GM12878 (cell line): ENCODE data around the gene MAPRE3. TPM values are rescaled to one million over a fixed set of nuclear protein-coding genes. Genes with fewer than 3 reads are reported as not detected.

ENCODE experiments used
- ATAC-seq: fragments of 200-7000 bp; cut with Tn5 transposase; 3 replicates; pipeline ENCODE4 v1.9.1; 2020; ENCODE audit warnings: mild to moderate bottlenecking, moderate library complexity
- BruUV-seq: library from RNA; stranded (reverse); fragments of 400-500 nt; replicated peaks from 2 replicates; lab custom pipeline; 2021; lab: Mats Ljungman, UMichigan
- CTCF ChIA-PET: fragments of 300-600 bp; sonication (Branson Sonifier 250); formaldehyde crosslinking; extraction: SDS; loops from one replicate; lab custom pipeline; 2021; ENCODE audit warnings: inconsistent platforms; lab: Yijun Ruan, JAX
- POLR2A ChIA-PET: fragments of 350-600 bp; formaldehyde crosslinking; extraction: SDS; loops from one replicate; lab custom pipeline; 2021; ENCODE audit warnings: inconsistent platforms; lab: Charles Lee
- RAD21 ChIA-PET: fragments of 300-600 bp; sonication (Branson Sonifier 250); formaldehyde crosslinking; loops from one replicate; lab custom pipeline; 2023; ENCODE audit warnings: antibody characterized with exemption; ENCODE audit not compliant: unreplicated experiment; lab: Charles Lee
- SMC1A ChIA-PET: fragments of 300-600 bp; sonication (Branson Sonifier 250); formaldehyde crosslinking; loops from one replicate; lab custom pipeline; 2023; ENCODE audit not compliant: unreplicated experiment, uncharacterized antibody; lab: Charles Lee
- DNase-seq: peaks from one replicate; pipeline ENCODE4 v3.0.0-alpha.2; 2011; ENCODE audit warnings: low read depth, low spot score
- FAIRE-seq: peaks from 3 replicates; lab custom pipeline; 2011; peaks lifted over from hg19 to GRCh38; lab: Jason Lieb, UNC
- H2AFZ ChIP-seq: 2 replicates; pipeline ENCODE4 v1.6.0; 2011; ENCODE audit warnings: low read depth, low read length, control low read depth; ENCODE audit not compliant: control insufficient read depth
- H3K27ac ChIP-seq: 2 replicates; pipeline ENCODE4 v1.5.1; 2011; ENCODE audit warnings: control low read depth; ENCODE audit not compliant: control insufficient read depth, insufficient read depth
- H3K27me3 ChIP-seq, 2 experiments: replicated peaks in 1 of 2; 2 replicates each; pipeline versions ENCODE4 v1.6.0 to v1.6.1; 2011; ENCODE audit warnings: low read length in 1 of 2; ENCODE audit not compliant: control insufficient read depth in 2 of 2, insufficient read depth in 2 of 2
- H3K36me3 ChIP-seq, 2 experiments: 2 replicates each; pipeline ENCODE4 v1.5.1; 2011; ENCODE audit warnings: low read length in 1 of 2; ENCODE audit not compliant: control insufficient read depth in 2 of 2, insufficient read depth in 2 of 2
- H3K4me1 ChIP-seq: 2 replicates; pipeline ENCODE4 v1.6.1; 2011; ENCODE audit warnings: mild to moderate bottlenecking, low read length, moderate library complexity, mixed read lengths; ENCODE audit not compliant: control insufficient read depth, insufficient read depth
- H3K4me2 ChIP-seq: 2 replicates; pipeline ENCODE4 v1.6.0; 2011; ENCODE audit warnings: control low read depth; ENCODE audit not compliant: control insufficient read depth, insufficient read depth
- H3K4me3 ChIP-seq: fragments of 200-600 bp; sonication (generic); 2 replicates; pipeline ENCODE4 v1.5.1; 2016
- H3K79me2 ChIP-seq: 2 replicates; pipeline ENCODE4 v1.6.0; 2011; ENCODE audit warnings: low read length; ENCODE audit not compliant: control insufficient read depth, insufficient read depth
- H3K9ac ChIP-seq: 2 replicates; pipeline ENCODE4 v1.8.0; 2011; ENCODE audit warnings: low read length, control low read depth, mixed read lengths; ENCODE audit not compliant: control insufficient read depth, insufficient read depth
- H3K9me3 ChIP-seq: replicated peaks from 3 replicates; pipeline ENCODE4 v1.5.1; 2011; ENCODE audit warnings: mild to moderate bottlenecking, low read length; ENCODE audit not compliant: control insufficient read depth, insufficient read depth
- H4K20me1 ChIP-seq: 2 replicates; pipeline ENCODE4 v1.6.0; 2011; ENCODE audit not compliant: control insufficient read depth, insufficient read depth
- ATF7 ChIP-seq: fragments of 450-650 bp; IDR thresholded peaks from 2 replicates; pipeline ENCODE4 v1.6.1; 2016; ENCODE audit warnings: low read depth, mild to moderate bottlenecking
- FOS ChIP-seq: IDR thresholded peaks from 3 replicates; pipeline ENCODE4 v1.6.1; 2011; ENCODE audit warnings: borderline replicate concordance; ENCODE audit not compliant: insufficient read length; ENCODE audit errors: extremely low read depth
- RAD21 ChIP-seq: IDR thresholded peaks from 2 replicates; pipeline ENCODE4 v1.6.1; 2011; ENCODE audit warnings: mild to moderate bottlenecking, low read depth, low read length, moderate library complexity; ENCODE audit not compliant: insufficient read depth
- SMC3 ChIP-seq: IDR thresholded peaks from 2 replicates; pipeline ENCODE4 v1.6.1; 2011; ENCODE audit warnings: low read length, improper control_type of control experiment, borderline replicate concordance
- YY1 ChIP-seq: IDR thresholded peaks from 2 replicates; pipeline ENCODE4 v1.6.1; 2011; ENCODE audit warnings: low read depth, mild to moderate bottlenecking, low read length
- WGBS: methylation state at CpG from one replicate; pipeline ENCODE4 v1.1.6; 2016; ENCODE audit warnings: low lambda C conversion rate; ENCODE audit not compliant: insufficient replicate concordance, insufficient coverage; ENCODE audit errors: missing lambda C conversion rate; 5-methylcytosine and 5-hydroxymethylcytosine counted together
- in situ Hi-C: fragments of 300-500 bp; cut with MboI; formaldehyde crosslinking; loops from 9 replicates; pipeline ENCODE4 v1.14.3; 2018; ENCODE audit warnings: mixed read lengths
- intact Hi-C: fragments of 100-400 bp; cut with micrococcal nuclease; formaldehyde crosslinking; loops from one replicate; pipeline ENCODE4 v1.14.2; 2022; ENCODE audit not compliant: unreplicated experiment
- polyA plus RNA-seq, 11 experiments: library from polyadenylated mRNA; depleted of rRNA in 4 of 11; unstranded in 6 of 11; stranded (reverse) in 5 of 11; fragments of >200 nt; fragmentation: Nextera tagmentation in 4 of 11; fragmentation: Illumina TruSeq in 1 of 11; extraction: Ambion mirVana in 4 of 11; extraction: Trizol in 1 of 11; gene quantifications; 1 replicate in 1 of 11; 2 replicates in 10 of 11; pipeline versions ENCODE4 v1.2.1 to v1.2.3, GENCODE V29; 2011 to 2016; ENCODE audit warnings: inconsistent platforms in 2 of 11, missing spikeins in 2 of 11, low read depth in 1 of 11
- total RNA-seq, 4 experiments: library from RNA; depleted of rRNA in 3 of 4; stranded (reverse); fragments of >200 nt in 3 of 4; fragmentation: Illumina TruSeq in 1 of 4; extraction: Trizol in 1 of 4; gene quantifications; 2 replicates each; pipeline versions ENCODE4 v1.2.1 to v1.2.3, GENCODE V29; 2013 to 2021
- TF ChIP-seq, protein P1 (sequence below): IDR thresholded peaks from 2 replicates; pipeline ENCODE4 v1.6.1; 2011; ENCODE audit warnings: mild to moderate bottlenecking, low read depth, low read length, moderate library complexity; ENCODE audit not compliant: insufficient replicate concordance
- TF ChIP-seq, protein P2 (sequence below): fragments of 450-650 bp; IDR thresholded peaks from 2 replicates; pipeline ENCODE4 v1.6.1; 2017; ENCODE audit warnings: mild to moderate bottlenecking, low read depth, inconsistent platforms; ENCODE audit not compliant: poor library complexity, severe bottlenecking
- TF ChIP-seq, protein P3 (sequence below): fragments of 450-650 bp; conservative IDR thresholded peaks from 2 replicates; pipeline ENCODE4 v1.6.1; 2017; ENCODE audit warnings: mild to moderate bottlenecking, moderate library complexity
- TF ChIP-seq, protein P4 (sequence below), 3 experiments: IDR thresholded peaks in 2 of 3; conservative IDR thresholded peaks in 1 of 3; 2 replicates each; pipeline ENCODE4 v1.5.1; 2011; ENCODE audit warnings: low read depth in 3 of 3, low read length in 3 of 3, mild to moderate bottlenecking in 3 of 3, control low read depth in 2 of 3, moderate library complexity in 2 of 3, inconsistent platforms in 1 of 3, mixed read lengths in 1 of 3; ENCODE audit not compliant: control insufficient read depth in 2 of 3, insufficient read depth in 1 of 3; ENCODE audit errors: extremely low read depth in 1 of 3

Gene MAPRE3
- total and polyA plus RNA-seq, 10 of the 15 experiments (the other 5 are each of a cell fraction or from before 2014, with no cell fraction given), result 0.03 to 1.3 (median 0.73) TPM; not detected in 1

DNA sequence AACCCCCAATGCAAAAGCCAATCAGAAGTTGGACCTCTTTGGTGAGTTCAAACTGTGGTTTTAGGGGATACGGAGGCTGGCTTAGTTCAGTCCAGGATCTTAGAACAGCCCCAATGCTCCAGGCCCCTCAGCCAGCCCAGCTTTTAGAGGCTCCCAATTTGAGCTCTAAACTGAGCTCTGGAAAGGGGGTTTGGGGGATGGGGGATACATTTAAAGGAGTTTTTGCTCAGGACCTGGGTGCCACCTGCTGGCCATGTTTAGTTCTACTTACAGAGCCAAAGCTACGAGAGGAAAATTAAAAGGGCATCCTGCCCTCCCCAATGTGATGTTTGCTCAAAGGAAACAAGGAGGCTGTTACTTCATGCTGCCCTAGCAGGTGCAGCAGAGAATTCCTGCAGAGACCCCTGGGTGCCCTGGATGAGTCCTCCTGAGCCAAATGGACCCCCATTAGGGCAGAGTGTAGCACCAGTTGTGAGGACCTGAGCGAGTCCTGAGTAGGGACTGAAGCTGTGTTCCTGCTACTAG, 46.4 kb downstream of the MAPRE3 start:
- Histone ChIP-seq H3K36me3 (no peaks in the 10 kb centered on the region; a peak in 1 of 4 replicates), H2AFZ (no peak overlapping the region), H3K4me1 (no peaks in the 10 kb centered on the region), H3K27me3 (no peaks in the 10 kb centered on the region), H4K20me1 (no peaks in the 10 kb centered on the region), H3K4me3 (no peak overlapping the region), H3K79me2 (no peaks in the 10 kb centered on the region), H3K4me2 (no peak overlapping the region), H3K9ac (no peak overlapping the region), H3K9me3 (no peaks in the 10 kb centered on the region), H3K27ac (no peak overlapping the region)
- intact Hi-C loops (loop anchor here (1.0 to 10.0 kb wide), 2 partner anchors 56 to 172 kb away; partner anchors contain the start of gene DPYSL5), in situ Hi-C loops (no loop called here)
- ATAC-seq (peak; percentile 77), DNase-seq (no peak), FAIRE-seq (peak; percentile 61)
- no TSS peak for BruUV-seq
- POLR2A ChIA-PET, result interaction anchor here (0.5 to 0.6 kb wide), 4 partner anchors 10 to 262 kb away, joined by 3 to 7 read pairs (median 4); no protein-coding TSS in a partner anchor
- CTCF ChIA-PET, result interaction anchor here (0.6 to 9.9 kb wide), 26 partner anchors 9 to 285 kb away, joined by 3 to 153 read pairs (median 4); partner anchors contain the start of genes KHK and MAPRE3
- TF ChIP-seq, protein P1, sequence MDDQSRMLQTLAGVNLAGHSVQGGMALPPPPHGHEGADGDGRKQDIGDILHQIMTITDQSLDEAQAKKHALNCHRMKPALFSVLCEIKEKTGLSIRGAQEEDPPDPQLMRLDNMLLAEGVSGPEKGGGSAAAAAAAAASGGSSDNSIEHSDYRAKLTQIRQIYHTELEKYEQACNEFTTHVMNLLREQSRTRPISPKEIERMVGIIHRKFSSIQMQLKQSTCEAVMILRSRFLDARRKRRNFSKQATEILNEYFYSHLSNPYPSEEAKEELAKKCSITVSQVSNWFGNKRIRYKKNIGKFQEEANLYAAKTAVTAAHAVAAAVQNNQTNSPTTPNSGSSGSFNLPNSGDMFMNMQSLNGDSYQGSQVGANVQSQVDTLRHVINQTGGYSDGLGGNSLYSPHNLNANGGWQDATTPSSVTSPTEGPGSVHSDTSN, result no peak
- TF ChIP-seq, protein P2, sequence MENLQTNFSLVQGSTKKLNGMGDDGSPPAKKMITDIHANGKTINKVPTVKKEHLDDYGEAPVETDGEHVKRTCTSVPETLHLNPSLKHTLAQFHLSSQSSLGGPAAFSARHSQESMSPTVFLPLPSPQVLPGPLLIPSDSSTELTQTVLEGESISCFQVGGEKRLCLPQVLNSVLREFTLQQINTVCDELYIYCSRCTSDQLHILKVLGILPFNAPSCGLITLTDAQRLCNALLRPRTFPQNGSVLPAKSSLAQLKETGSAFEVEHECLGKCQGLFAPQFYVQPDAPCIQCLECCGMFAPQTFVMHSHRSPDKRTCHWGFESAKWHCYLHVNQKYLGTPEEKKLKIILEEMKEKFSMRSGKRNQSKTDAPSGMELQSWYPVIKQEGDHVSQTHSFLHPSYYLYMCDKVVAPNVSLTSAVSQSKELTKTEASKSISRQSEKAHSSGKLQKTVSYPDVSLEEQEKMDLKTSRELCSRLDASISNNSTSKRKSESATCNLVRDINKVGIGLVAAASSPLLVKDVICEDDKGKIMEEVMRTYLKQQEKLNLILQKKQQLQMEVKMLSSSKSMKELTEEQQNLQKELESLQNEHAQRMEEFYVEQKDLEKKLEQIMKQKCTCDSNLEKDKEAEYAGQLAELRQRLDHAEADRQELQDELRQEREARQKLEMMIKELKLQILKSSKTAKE, result no peak
- TF ChIP-seq SMC3, result peak; percentile 48; the same call in 1 of the 2 replicates
- TF ChIP-seq, protein P3, sequence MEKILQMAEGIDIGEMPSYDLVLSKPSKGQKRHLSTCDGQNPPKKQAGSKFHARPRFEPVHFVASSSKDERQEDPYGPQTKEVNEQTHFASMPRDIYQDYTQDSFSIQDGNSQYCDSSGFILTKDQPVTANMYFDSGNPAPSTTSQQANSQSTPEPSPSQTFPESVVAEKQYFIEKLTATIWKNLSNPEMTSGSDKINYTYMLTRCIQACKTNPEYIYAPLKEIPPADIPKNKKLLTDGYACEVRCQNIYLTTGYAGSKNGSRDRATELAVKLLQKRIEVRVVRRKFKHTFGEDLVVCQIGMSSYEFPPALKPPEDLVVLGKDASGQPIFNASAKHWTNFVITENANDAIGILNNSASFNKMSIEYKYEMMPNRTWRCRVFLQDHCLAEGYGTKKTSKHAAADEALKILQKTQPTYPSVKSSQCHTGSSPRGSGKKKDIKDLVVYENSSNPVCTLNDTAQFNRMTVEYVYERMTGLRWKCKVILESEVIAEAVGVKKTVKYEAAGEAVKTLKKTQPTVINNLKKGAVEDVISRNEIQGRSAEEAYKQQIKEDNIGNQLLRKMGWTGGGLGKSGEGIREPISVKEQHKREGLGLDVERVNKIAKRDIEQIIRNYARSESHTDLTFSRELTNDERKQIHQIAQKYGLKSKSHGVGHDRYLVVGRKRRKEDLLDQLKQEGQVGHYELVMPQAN, result no peak
- TF ChIP-seq YY1, result peak; percentile 27; the same call in 1 of the 2 replicates
- TF ChIP-seq RAD21, result peak; percentile 74
- TF ChIP-seq ATF7, result no peak
- TF ChIP-seq FOS, result no peak
- TF ChIP-seq, protein P4, sequence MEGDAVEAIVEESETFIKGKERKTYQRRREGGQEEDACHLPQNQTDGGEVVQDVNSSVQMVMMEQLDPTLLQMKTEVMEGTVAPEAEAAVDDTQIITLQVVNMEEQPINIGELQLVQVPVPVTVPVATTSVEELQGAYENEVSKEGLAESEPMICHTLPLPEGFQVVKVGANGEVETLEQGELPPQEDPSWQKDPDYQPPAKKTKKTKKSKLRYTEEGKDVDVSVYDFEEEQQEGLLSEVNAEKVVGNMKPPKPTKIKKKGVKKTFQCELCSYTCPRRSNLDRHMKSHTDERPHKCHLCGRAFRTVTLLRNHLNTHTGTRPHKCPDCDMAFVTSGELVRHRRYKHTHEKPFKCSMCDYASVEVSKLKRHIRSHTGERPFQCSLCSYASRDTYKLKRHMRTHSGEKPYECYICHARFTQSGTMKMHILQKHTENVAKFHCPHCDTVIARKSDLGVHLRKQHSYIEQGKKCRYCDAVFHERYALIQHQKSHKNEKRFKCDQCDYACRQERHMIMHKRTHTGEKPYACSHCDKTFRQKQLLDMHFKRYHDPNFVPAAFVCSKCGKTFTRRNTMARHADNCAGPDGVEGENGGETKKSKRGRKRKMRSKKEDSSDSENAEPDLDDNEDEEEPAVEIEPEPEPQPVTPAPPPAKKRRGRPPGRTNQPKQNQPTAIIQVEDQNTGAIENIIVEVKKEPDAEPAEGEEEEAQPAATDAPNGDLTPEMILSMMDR (IDR thresholded peaks at IDR 0.05 in 2 of 3, conservative IDR thresholded peaks at IDR 0.05 in 1 of 3; ENCODE audit: control insufficient read depth in 2 of 3, extremely low read depth in 1 of 3, insufficient read depth in 1 of 3, low read depth in 3 of 3, low read length in 3 of 3), result peak; percentile 58 to 66 (median 58)
- SMC1A ChIA-PET, result interaction anchor here (0.9 to 4.3 kb wide), 10 partner anchors 9 to 171 kb away, joined by 3 to 61 read pairs (median 4); partner anchors contain the start of gene AGBL5
- 52% methylated on average over 3 of the region's 3 CpGs for WGBS
- RAD21 ChIA-PET, result interaction anchor here (0.6 to 2.9 kb wide), 6 partner anchors 51 to 263 kb away, joined by 3 to 34 read pairs (median 4); no protein-coding TSS in a partner anchor
